WERI-Rb-1 (cell line): Measurements from ENCODE around the gene ZNF606.

Experiments
- DNase-seq: peaks from one replicate; pipeline ENCODE4 v3.0.0-alpha.2; 2020
- H3K27ac ChIP-seq: fragments of 250-450 bp; sonication (Bioruptor Pico); 2 replicates; pipeline ENCODE4 v1.5.1; 2020; ENCODE audit warnings: mild to moderate bottlenecking, moderate library complexity
- H3K27me3 ChIP-seq: fragments of 250-450 bp; sonication (Bioruptor Pico); 2 replicates; pipeline ENCODE4 v1.5.1; 2021; ENCODE audit warnings: mild to moderate bottlenecking, low read depth, moderate library complexity; ENCODE audit not compliant: insufficient read depth, severe bottlenecking
- H3K36me3 ChIP-seq: fragments of 250-450 bp; sonication (Bioruptor Pico); 2 replicates; pipeline ENCODE4 v1.5.1; 2020; ENCODE audit warnings: mild to moderate bottlenecking, moderate library complexity
- H3K4me3 ChIP-seq: 2 replicates; pipeline ENCODE4 v1.5.1; 2011; ENCODE audit warnings: low read depth, mild to moderate bottlenecking, control low read depth, low read length
- H3K9me3 ChIP-seq: fragments of 250-450 bp; sonication (Bioruptor Pico); 2 replicates; pipeline ENCODE4 v1.5.1; 2021; ENCODE audit warnings: mild to moderate bottlenecking, moderate library complexity; ENCODE audit not compliant: severe bottlenecking
- CTCF ChIP-seq: IDR thresholded peaks from 2 replicates; pipeline ENCODE4 v1.5.1; 2011; ENCODE audit warnings: low read depth, mild to moderate bottlenecking, control low read depth, inconsistent platforms, low read length

Gene ZNF606

DNA sequence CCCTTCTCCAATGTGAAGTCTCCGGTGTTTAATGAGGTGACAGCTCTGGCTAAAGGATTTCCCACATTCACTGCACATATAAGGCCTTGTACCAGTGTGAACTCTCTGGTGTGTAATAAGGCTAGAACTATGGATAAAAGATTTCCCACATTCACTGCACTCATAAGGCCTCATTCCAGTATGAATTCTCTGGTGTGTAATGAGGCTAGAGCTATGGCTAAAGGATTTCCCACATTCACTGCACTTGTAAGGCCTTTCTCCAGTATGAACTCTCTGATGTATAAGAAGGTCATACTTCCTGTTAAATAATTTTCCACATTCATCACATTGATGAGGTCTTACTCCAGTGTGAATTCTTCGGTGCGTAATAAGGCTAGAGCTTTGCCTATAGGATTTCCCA, 61.0 kb downstream of the ZNF606 start:
- no peak for DNase-seq
- TF ChIP-seq CTCF, result no peak
- Histone ChIP-seq H3K9me3 (no peaks in the 10 kb centered on the region), H3K27me3 (no peaks in the 10 kb centered on the region), H3K4me3 (no peak overlapping the region), H3K27ac (no peak overlapping the region), H3K36me3 (peaks cover 66% of the 10 kb centered on the region)

- Histone ChIP-seq H3K36me3 (peaks cover 61% of the 10 kb centered on the region), H3K27me3 (no peaks in the 10 kb centered on the region), H3K27ac (no peak overlapping the region), H3K9me3 (peaks cover 5% of the 10 kb centered on the region), H3K4me3 (no peak overlapping the region)
- DNase-seq, result no peak
- TF ChIP-seq CTCF, result no peak
Observed at GRCh38 chr19:57935731-57936130, 66.9 kb downstream of the ZNF606 start.

DNA sequence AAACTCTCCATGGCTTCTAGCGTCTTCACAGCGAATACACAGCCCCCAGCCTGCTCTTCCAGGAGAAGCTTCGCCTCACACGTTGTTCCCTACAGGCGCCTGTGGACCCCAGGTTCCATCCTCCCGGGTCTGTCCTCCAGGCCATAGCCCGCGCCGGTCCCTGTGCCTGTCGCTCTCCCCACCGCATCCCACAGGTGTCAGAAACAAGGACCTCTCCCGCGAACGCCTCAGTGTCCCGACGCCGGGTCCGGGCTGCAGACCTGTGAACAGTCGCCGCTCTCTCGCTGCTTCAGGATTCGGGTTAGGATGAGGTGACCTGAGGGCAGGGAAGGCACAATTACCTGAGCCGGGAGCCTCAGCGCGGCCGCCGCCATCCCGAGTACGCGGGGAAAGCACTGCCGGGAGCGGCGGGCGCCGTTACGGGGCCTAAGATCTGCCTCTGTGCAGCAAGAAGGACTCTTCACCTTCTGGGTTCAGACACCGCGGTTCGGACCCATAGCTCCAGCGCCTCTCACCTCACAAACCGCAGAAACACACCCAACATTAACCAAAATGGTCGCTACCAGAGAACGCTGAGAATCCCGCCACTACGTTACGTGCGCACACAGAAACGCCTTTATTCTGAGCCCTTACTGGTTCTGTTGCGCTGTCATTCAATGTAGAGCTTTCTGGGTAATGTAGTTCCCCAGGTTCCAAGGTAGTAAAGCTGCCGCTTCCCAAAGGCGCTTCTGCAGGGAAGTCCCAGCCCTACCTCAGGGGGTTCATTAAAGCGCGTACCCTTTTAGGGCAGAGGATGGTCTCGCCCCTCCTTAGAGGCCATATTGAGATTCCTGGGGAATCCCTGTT, 67.6 kb downstream of the ZNF606 start, which contains the start of gene ZNF418:
Gene ZNF418 (minus strand): TSS at position 583 of the 846 bp plus-strand sequence. CDS start 1,580 bp downstream, outside the sequence.
- peak within 1 kb of the TSS; percentile 87 for H3K27ac ChIP-seq
- H3K27me3 ChIP-seq, result no peaks in the 10 kb centered on the region
- peaks cover 64% of the 10 kb centered on the region for H3K36me3 ChIP-seq
- no peak for TF ChIP-seq CTCF
- peak within 1 kb of the TSS; percentile 88 for H3K4me3 ChIP-seq
- peaks cover 6% of the 10 kb centered on the region for H3K9me3 ChIP-seq
- peak; percentile 77 for DNase-seq

DNA sequence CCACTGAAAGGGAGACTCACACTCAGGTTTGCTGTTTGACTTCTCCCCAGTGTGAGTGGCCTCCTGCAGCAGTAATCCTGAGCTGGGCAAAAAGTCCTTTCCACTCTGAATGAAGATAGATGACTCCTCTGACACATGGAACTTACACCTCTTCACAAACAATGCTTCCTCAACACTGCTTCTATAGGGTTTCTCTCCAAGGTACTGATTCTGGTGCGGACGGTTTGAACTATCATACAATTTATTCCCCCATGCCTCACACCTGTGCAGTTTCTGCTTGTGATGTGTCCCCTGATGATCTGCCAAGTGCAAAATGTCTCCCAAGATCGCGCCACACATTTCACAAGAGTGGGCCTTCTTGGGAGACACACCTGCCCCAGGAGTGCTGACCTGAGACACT, 75.0 kb downstream of the ZNF606 start:
- TF ChIP-seq CTCF, result no peak
- Histone ChIP-seq H3K4me3 (no peak overlapping the region), H3K9me3 (peaks cover 9% of the 10 kb centered on the region), H3K27me3 (no peaks in the 10 kb centered on the region), H3K27ac (no peak overlapping the region), H3K36me3 (peaks cover 88% of the 10 kb centered on the region)
- no peak for DNase-seq
